Mesothelial cell of epicardium (in vitro differentiated cells): Measurements from ENCODE around the gene ANG. TPM values are rescaled to one million over a fixed set of nuclear protein-coding genes. Genes with fewer than 3 reads are reported as not detected.

Experiments used
- DNase-seq, 2 experiments: peaks; one replicate each; pipeline ENCODE4 v3.0.0; 2021; ENCODE audit warnings: low spot score in 2 of 2; ENCODE audit not compliant: unreplicated experiment in 2 of 2
- H3K27ac Mint-ChIP-seq: 2 replicates; pipeline ENCODE4 v1.8.0; 2021; ENCODE audit warnings: mixed read lengths
- H3K27me3 Mint-ChIP-seq: 2 replicates; pipeline ENCODE4 v1.8.0; 2021; ENCODE audit warnings: low read depth, mixed read lengths
- H3K36me3 Mint-ChIP-seq: 2 replicates; pipeline ENCODE4 v1.8.0; 2021; ENCODE audit warnings: mixed read lengths
- H3K4me1 Mint-ChIP-seq: 2 replicates; pipeline ENCODE4 v1.8.0; 2021; ENCODE audit warnings: mixed read lengths
- H3K4me3 Mint-ChIP-seq: 2 replicates; pipeline ENCODE4 v1.8.0; 2021; ENCODE audit warnings: mild to moderate bottlenecking, moderate library complexity, mixed read lengths
- H3K9me3 Mint-ChIP-seq: 2 replicates; pipeline ENCODE4 v1.8.0; 2021; ENCODE audit warnings: mixed read lengths
- total RNA-seq: library from RNA; stranded (reverse); gene quantifications from 3 replicates; pipeline ENCODE4 v1.2.1, GENCODE V29; 2021
- TF ChIP-seq, protein P1 (sequence below): fragments of 200-600 bp; sonication (generic); IDR thresholded peaks from one replicate; pipeline ENCODE4 v1.5.0; 2021; ENCODE audit warnings: antibody characterized with exemption; ENCODE audit not compliant: unreplicated experiment

Gene ANG
- total RNA-seq, 1 donor from 2014 or later, result 5.4 TPM

- no peaks in the 10 kb centered on the region for H3K9me3 Mint-ChIP-seq
- no peak overlapping the region for H3K27ac Mint-ChIP-seq
- H3K4me3 Mint-ChIP-seq, result no peak overlapping the region
These were observed 1.0 kb upstream of the ANG start for GRCh38 chr14:20687362-20688166.

DNA sequence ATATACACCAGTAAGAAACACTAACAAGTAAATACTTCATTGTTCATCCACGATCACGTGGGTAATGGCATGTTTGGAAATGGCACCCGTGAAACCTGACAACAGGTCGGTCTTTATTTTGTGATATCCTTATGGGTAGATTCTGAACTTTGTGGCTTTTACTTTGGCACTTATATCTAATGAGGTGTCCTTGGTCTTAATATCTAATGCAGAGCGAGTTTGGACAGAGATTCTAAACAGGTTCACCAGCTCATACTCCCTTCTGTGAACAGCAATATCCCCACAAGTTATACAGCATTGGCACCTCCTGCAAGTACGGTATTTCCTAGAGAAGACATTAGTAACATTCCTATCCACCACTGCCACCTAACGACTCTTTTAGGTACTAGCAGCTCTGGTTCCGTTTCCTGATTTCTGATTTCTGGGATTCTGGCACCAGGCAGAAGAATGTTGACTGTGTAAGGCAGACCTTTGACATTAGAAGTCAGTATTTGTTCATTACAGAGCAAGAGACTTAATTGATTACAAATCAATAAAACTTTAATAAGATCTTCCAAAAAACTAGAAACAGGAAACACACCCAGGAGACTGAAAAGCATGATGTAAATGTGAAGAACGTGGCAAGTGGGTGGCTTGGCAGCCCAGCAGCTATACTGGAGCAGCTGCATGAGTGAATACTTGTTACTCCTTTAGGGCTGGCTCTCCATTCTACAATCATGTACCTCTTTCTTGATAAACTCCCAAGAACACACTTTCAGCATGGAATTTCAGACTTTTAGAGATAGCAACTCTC is 2.5 kb downstream of the ANG start:
- TF ChIP-seq, protein P1, sequence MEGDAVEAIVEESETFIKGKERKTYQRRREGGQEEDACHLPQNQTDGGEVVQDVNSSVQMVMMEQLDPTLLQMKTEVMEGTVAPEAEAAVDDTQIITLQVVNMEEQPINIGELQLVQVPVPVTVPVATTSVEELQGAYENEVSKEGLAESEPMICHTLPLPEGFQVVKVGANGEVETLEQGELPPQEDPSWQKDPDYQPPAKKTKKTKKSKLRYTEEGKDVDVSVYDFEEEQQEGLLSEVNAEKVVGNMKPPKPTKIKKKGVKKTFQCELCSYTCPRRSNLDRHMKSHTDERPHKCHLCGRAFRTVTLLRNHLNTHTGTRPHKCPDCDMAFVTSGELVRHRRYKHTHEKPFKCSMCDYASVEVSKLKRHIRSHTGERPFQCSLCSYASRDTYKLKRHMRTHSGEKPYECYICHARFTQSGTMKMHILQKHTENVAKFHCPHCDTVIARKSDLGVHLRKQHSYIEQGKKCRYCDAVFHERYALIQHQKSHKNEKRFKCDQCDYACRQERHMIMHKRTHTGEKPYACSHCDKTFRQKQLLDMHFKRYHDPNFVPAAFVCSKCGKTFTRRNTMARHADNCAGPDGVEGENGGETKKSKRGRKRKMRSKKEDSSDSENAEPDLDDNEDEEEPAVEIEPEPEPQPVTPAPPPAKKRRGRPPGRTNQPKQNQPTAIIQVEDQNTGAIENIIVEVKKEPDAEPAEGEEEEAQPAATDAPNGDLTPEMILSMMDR, result peak; percentile 73
- H3K27ac Mint-ChIP-seq, result no peak overlapping the region
- H3K36me3 Mint-ChIP-seq, result no peaks in the 10 kb centered on the region
- no peaks in the 10 kb centered on the region for H3K9me3 Mint-ChIP-seq
- H3K27me3 Mint-ChIP-seq, result no peaks in the 10 kb centered on the region
- no peak for DNase-seq
- H3K4me3 Mint-ChIP-seq, result no peak overlapping the region
- H3K4me1 Mint-ChIP-seq, result peaks cover 2% of the 10 kb centered on the region

More at GRCh38 chr14:20687362-20688166, 1.0 kb upstream of the ANG start:
- TF ChIP-seq, protein P1, result no peak
- no peaks in the 10 kb centered on the region for H3K36me3 Mint-ChIP-seq
- H3K27me3 Mint-ChIP-seq, result no peaks in the 10 kb centered on the region
- peaks cover 8% of the 10 kb centered on the region for H3K4me1 Mint-ChIP-seq
- DNase-seq, result no peak

DNA sequence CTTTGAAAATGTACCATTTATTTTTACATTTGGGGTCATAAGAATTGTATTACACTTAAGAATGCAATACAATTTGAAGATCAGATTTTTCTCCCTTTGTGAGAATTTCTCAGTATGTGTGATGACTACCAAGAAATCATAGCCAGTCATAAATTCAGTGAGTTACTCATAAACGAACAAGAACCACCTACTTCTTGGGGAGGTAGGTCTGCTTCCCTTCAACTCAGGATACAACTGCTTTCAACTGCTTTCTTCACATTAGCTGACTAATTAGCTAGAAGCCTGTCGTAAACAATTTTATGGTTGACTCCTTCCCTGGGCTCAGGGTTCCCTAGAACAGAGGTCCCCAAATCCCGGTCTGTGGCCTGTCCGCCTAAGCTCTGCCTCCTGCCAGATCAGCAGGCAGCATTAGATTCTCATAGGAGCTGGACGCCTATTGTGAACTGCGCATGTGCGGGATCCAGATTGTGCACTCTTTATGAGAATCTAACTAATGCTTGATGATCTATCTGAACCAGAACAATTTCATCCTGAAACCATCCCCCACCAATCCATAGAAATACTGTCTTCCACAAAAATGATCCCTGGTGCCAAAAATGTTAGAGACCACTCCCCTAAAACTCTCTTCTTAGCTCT is 3.7 kb downstream of the ANG start:
- Mint-ChIP-seq H3K27me3 (no peaks in the 10 kb centered on the region), H3K4me3 (no peak overlapping the region), H3K36me3 (no peaks in the 10 kb centered on the region), H3K4me1 (peaks cover 2% of the 10 kb centered on the region), H3K27ac (no peak overlapping the region), H3K9me3 (no peaks in the 10 kb centered on the region)
- DNase-seq, result no peak
- TF ChIP-seq, protein P1, result no peak

DNA sequence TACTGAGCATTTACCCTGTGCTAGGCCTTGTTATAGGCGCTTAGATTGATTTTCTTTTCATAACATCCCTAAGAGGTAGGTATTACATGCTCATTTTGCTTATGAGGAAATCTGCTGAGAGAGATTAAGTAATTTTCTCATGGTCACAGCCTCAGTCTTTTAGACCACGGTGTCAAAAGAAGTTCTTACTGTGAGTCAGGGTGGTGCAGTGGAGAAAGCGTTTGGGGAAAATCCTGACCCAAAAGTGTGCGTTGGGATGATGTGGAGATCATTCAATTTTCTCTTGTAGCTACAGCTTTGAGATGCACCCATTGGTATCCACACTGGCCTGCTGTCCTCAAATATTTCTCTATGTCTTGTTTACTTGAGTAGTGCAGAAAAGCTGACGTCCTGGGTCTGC is 8.2 kb downstream of the ANG start:
- Mint-ChIP-seq H3K4me3 (no peak overlapping the region), H3K36me3 (peaks cover 5% of the 10 kb centered on the region), H3K27me3 (no peaks in the 10 kb centered on the region), H3K9me3 (no peaks in the 10 kb centered on the region), H3K4me1 (peaks cover 2% of the 10 kb centered on the region), H3K27ac (no peak overlapping the region)
- no peak for DNase-seq
- TF ChIP-seq, protein P1, result no peak

GRCh38 chr14:20697273-20698017 is 8.9 kb downstream of the ANG start:
- peak; percentile 44 to 76 for DNase-seq
- Mint-ChIP-seq H3K27ac (no peak overlapping the region), H3K27me3 (no peaks in the 10 kb centered on the region), H3K36me3 (peaks cover 5% of the 10 kb centered on the region), H3K4me3 (no peak overlapping the region), H3K9me3 (no peaks in the 10 kb centered on the region), H3K4me1 (peaks cover 2% of the 10 kb centered on the region)
- TF ChIP-seq, protein P1, result peak; percentile 73
